Keratinocyte (primary cell): ENCODE data around the gene ASIC5. TPM values are rescaled to one million over a fixed set of nuclear protein-coding genes. Genes with fewer than 3 reads are reported as not detected.

ENCODE experiments used
- DNase-seq: peaks from one replicate; pipeline ENCODE4 v3.0.0-alpha.2; 2011; ENCODE audit warnings: low read depth, missing footprints, low spot score
- FAIRE-seq: peaks from 2 replicates; lab custom pipeline; 2011; peaks lifted over from hg19 to GRCh38; lab: Jason Lieb, UNC
- H2AFZ ChIP-seq: 2 replicates; pipeline ENCODE4 v1.6.0; 2012; ENCODE audit warnings: low read length, control low read depth, inconsistent platforms; ENCODE audit not compliant: control insufficient read depth
- H3K27ac ChIP-seq: 2 replicates; pipeline ENCODE4 v1.5.1; 2011; ENCODE audit warnings: low read length; ENCODE audit not compliant: control insufficient read depth, insufficient read depth
- H3K27me3 ChIP-seq: 3 replicates; pipeline ENCODE4 v1.6.0; 2011; ENCODE audit warnings: low read length; ENCODE audit not compliant: control insufficient read depth, insufficient read depth; ENCODE audit errors: extremely low read depth
- H3K36me3 ChIP-seq, 2 experiments: 2 replicates in 1 of 2; 3 replicates in 1 of 2; pipeline ENCODE4 v1.5.1; 2011; ENCODE audit warnings: low read length in 2 of 2, mild to moderate bottlenecking in 1 of 2; ENCODE audit not compliant: control insufficient read depth in 2 of 2, insufficient read depth in 2 of 2; ENCODE audit errors: extremely low read depth in 1 of 2
- H3K4me1 ChIP-seq: 3 replicates; pipeline ENCODE4 v1.5.1; 2011; ENCODE audit warnings: low read length; ENCODE audit not compliant: control insufficient read depth, insufficient read depth; ENCODE audit errors: extremely low read depth
- H3K4me2 ChIP-seq: 3 replicates; pipeline ENCODE4 v1.6.0; 2011; ENCODE audit warnings: low read depth, low read length; ENCODE audit not compliant: control insufficient read depth, insufficient read depth; ENCODE audit errors: extremely low read depth
- H3K4me3 ChIP-seq, 3 experiments: fragments of 200-600 bp in 1 of 3; sonication (generic) in 1 of 3; 2 replicates in 2 of 3; 3 replicates in 1 of 3; pipeline ENCODE4 v1.5.1; 2011 to 2016; ENCODE audit warnings: low read length in 3 of 3, mild to moderate bottlenecking in 3 of 3, control low read depth in 2 of 3, inconsistent platforms in 1 of 3, low read depth in 1 of 3, mixed read lengths in 1 of 3, mixed run types in 1 of 3, moderate library complexity in 1 of 3; ENCODE audit not compliant: control insufficient read depth in 2 of 3, insufficient read depth in 2 of 3; ENCODE audit errors: extremely low read depth in 1 of 3
- H3K79me2 ChIP-seq: 2 replicates; pipeline ENCODE4 v1.6.0; 2012; ENCODE audit warnings: low read length; ENCODE audit not compliant: control insufficient read depth, insufficient read depth
- H3K9ac ChIP-seq: 3 replicates; pipeline ENCODE4 v1.6.0; 2011; ENCODE audit warnings: low read length; ENCODE audit not compliant: control insufficient read depth, insufficient read depth; ENCODE audit errors: extremely low read depth
- H3K9me1 ChIP-seq: 3 replicates; pipeline ENCODE4 v1.6.0; 2011; ENCODE audit warnings: low read length; ENCODE audit not compliant: control insufficient read depth, insufficient read depth; ENCODE audit errors: extremely low read depth
- H3K9me3 ChIP-seq: 2 replicates; pipeline ENCODE4 v1.5.1; 2012; ENCODE audit warnings: low read depth, low read length; ENCODE audit not compliant: control insufficient read depth
- H4K20me1 ChIP-seq: 3 replicates; pipeline ENCODE4 v1.6.0; 2011; ENCODE audit warnings: low read length; ENCODE audit not compliant: control insufficient read depth, insufficient read depth; ENCODE audit errors: extremely low read depth
- EZH2 ChIP-seq: IDR thresholded peaks from one replicate; pipeline ENCODE4 v1.6.1; 2012; ENCODE audit warnings: inconsistent platforms, mild to moderate bottlenecking, low read length, moderate library complexity
- dilution Hi-C: fragments of 300-500 bp; cut with MboI; formaldehyde crosslinking; loops from one replicate; pipeline ENCODE4 v1.7.0; 2020; ENCODE audit warnings: low sequenced_read_pairs; ENCODE audit not compliant: extremely low pct_ligation_motif_present
- polyA plus RNA-seq, 5 experiments: library from polyadenylated mRNA; depleted of rRNA in 3 of 5; stranded (reverse) in 3 of 5; stranded (forward) in 1 of 5; unstranded in 1 of 5; fragments of >200 nt; gene quantifications; 1 replicate in 1 of 5; 2 replicates in 3 of 5; 3 replicates in 1 of 5; pipeline versions ENCODE4 v1.2.1 to v1.2.3, GENCODE V29; 2011 to 2012; ENCODE audit warnings: missing spikeins in 2 of 5, low read depth in 1 of 5, low replicate concordance in 1 of 5
- TF ChIP-seq, protein P1 (sequence below), 3 experiments: IDR thresholded peaks in 1 of 3; conservative IDR thresholded peaks in 1 of 3; optimal IDR thresholded peaks in 1 of 3; 2 replicates in 2 of 3; 3 replicates in 1 of 3; pipeline versions ENCODE3 to v1.5.1; 2011; ENCODE audit warnings: low read length in 3 of 3, mild to moderate bottlenecking in 3 of 3, moderate library complexity in 2 of 3, control low read depth in 1 of 3, inconsistent platforms in 1 of 3; ENCODE audit not compliant: insufficient read depth in 2 of 3; ENCODE audit errors: extremely low read depth in 1 of 3

ASIC5 gene
- polyA plus RNA-seq, 1 donor (not counting 4 experiments of a cell fraction or from before 2014, with no cell fraction given): not detected

DNA sequence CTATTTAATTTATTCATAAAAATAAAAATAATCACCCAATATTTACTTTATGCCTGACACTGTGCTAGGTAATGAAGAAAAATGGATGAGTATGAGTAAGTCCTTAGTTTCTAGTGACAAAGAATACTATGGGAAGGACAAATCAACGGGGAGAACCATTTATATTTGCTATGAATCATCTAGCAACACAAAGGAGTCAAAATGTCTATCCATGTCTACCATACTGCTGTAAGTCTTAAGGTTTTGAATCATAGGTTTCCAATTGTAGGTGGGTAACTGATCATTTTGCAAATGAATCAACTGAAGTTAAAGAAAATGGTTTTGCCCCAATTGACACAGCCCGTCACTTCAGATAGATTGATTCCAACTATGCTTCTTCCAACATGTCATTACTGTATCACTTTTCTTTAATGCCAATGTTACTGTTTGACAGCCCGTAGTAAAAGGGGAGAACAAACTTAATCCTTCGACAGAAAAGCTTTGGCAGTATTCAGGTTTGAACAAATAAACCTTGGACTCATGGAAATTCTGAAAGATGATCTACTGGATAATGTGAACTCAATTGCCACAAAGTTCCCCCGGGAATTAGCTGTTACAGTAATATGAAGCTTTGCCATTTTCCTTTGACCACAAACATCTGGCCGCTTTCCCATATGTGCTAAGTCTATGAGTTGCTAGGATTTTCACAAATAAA, 40.6 kb upstream of the ASIC5 start:
- FAIRE-seq: no peak
- no peaks in the 10 kb centered on the region for H4K20me1 ChIP-seq
- no peak for TF ChIP-seq EZH2
- TF ChIP-seq, protein P1, sequence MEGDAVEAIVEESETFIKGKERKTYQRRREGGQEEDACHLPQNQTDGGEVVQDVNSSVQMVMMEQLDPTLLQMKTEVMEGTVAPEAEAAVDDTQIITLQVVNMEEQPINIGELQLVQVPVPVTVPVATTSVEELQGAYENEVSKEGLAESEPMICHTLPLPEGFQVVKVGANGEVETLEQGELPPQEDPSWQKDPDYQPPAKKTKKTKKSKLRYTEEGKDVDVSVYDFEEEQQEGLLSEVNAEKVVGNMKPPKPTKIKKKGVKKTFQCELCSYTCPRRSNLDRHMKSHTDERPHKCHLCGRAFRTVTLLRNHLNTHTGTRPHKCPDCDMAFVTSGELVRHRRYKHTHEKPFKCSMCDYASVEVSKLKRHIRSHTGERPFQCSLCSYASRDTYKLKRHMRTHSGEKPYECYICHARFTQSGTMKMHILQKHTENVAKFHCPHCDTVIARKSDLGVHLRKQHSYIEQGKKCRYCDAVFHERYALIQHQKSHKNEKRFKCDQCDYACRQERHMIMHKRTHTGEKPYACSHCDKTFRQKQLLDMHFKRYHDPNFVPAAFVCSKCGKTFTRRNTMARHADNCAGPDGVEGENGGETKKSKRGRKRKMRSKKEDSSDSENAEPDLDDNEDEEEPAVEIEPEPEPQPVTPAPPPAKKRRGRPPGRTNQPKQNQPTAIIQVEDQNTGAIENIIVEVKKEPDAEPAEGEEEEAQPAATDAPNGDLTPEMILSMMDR (optimal IDR thresholded peaks at IDR 0.05 in 1 of 3, IDR thresholded peaks at IDR 0.05 in 1 of 3, conservative IDR thresholded peaks at IDR 0.05 in 1 of 3; ENCODE audit: extremely low read depth in 1 of 3, insufficient read depth in 2 of 3, low read length in 3 of 3): no peak
- no peaks in the 10 kb centered on the region for H3K27me3 ChIP-seq
- H2AFZ ChIP-seq: no peak overlapping the region
- no peak overlapping the region for H3K9ac ChIP-seq
- no peak overlapping the region for H3K4me2 ChIP-seq
- H3K79me2 ChIP-seq: no peaks in the 10 kb centered on the region
- no peaks in the 10 kb centered on the region for H3K9me1 ChIP-seq
- H3K4me3 ChIP-seq: no peak overlapping the region
- no peak for DNase-seq
- no peaks in the 10 kb centered on the region for H3K9me3 ChIP-seq
- dilution Hi-C loops: no loop called here
- H3K4me1 ChIP-seq: no peaks in the 10 kb centered on the region
- H3K27ac ChIP-seq: no peak overlapping the region
- H3K36me3 ChIP-seq: no peaks in the 10 kb centered on the region

DNA sequence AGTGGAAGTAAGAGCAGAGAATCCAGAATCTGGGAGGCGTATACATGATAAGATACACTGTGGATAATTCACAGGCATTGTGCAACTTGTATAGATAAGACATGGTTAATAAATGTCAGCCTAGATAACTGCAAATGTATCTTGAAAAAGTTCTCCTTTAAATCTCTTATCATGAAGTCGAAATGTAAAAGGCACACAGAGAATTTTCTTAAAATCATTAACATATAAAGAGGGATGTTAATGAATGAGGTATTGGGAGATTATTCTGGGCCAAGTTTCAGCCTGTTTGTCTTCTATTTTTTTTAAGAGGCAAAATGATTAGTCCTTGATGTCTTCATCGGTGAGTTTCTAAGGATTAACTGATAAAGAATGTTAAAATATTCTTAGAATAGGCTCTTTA, 38.3 kb upstream of the ASIC5 start:
- no peak overlapping the region for H3K4me2 ChIP-seq
- dilution Hi-C loops: no loop called here
- no peaks in the 10 kb centered on the region for H3K9me3 ChIP-seq
- H3K27ac ChIP-seq: no peak overlapping the region
- H3K9me1 ChIP-seq: no peaks in the 10 kb centered on the region
- H3K79me2 ChIP-seq: no peaks in the 10 kb centered on the region
- H3K27me3 ChIP-seq: no peaks in the 10 kb centered on the region
- H3K9ac ChIP-seq: no peak overlapping the region
- H4K20me1 ChIP-seq: no peaks in the 10 kb centered on the region
- H3K4me3 ChIP-seq: no peak overlapping the region
- H2AFZ ChIP-seq: no peak overlapping the region
- TF ChIP-seq, protein P1 (optimal IDR thresholded peaks at IDR 0.05 in 1 of 3, IDR thresholded peaks at IDR 0.05 in 1 of 3, conservative IDR thresholded peaks at IDR 0.05 in 1 of 3; ENCODE audit: extremely low read depth in 1 of 3, insufficient read depth in 2 of 3, low read length in 3 of 3): no peak
- TF ChIP-seq EZH2: no peak
- DNase-seq (no peak), FAIRE-seq (no peak)
- no peaks in the 10 kb centered on the region for H3K4me1 ChIP-seq
- H3K36me3 ChIP-seq: no peaks in the 10 kb centered on the region
